HepG2 (cell line): Measurements from ENCODE around the gene PPM1H. TPM values are rescaled to one million over a fixed set of nuclear protein-coding genes. Genes with fewer than 3 reads are reported as not detected.

Experiments used
- ARID4A ChIP-seq: sonication (generic); formaldehyde crosslinking; IDR thresholded peaks from 2 replicates; pipeline ENCODE4 v1.5.0; 2020; ENCODE audit warnings: mild to moderate bottlenecking, missing genetic modification reagents, borderline replicate concordance
- CEBPG ChIP-seq: IDR thresholded peaks from 2 replicates; pipeline ENCODE4 v1.6.1; 2016
- GRHL1 ChIP-seq: sonication (generic); formaldehyde crosslinking; conservative IDR thresholded peaks from 2 replicates; pipeline ENCODE4 v1.8.0; 2022; ENCODE audit warnings: missing genetic modification reagents
- HNF4A ChIP-seq: sonication (generic); formaldehyde crosslinking; IDR thresholded peaks from 2 replicates; pipeline ENCODE4 v1.4.0; 2020; ENCODE audit warnings: missing genetic modification reagents
- HNRNPK ChIP-seq: fragments of 200-400 bp; formaldehyde crosslinking; IDR thresholded peaks from 2 replicates; pipeline ENCODE4 v1.6.1; 2018; ENCODE audit warnings: low read length, low read depth, moderate library complexity, mild to moderate bottlenecking; ENCODE audit not compliant: poor library complexity, severe bottlenecking
- JUN ChIP-seq: sonication (generic); formaldehyde crosslinking; IDR thresholded peaks from 2 replicates; pipeline ENCODE4 v1.4.0; 2020; ENCODE audit warnings: mild to moderate bottlenecking, missing genetic modification reagents
- JUNB ChIP-seq: sonication (generic); formaldehyde crosslinking; IDR thresholded peaks from 2 replicates; pipeline ENCODE4 v1.8.0; 2022; ENCODE audit warnings: missing genetic modification reagents, mild to moderate bottlenecking, borderline replicate concordance
- NR0B2 ChIP-seq: sonication (generic); formaldehyde crosslinking; IDR thresholded peaks from 2 replicates; pipeline ENCODE4 v1.4.0; 2020; ENCODE audit warnings: mild to moderate bottlenecking, missing genetic modification reagents
- POGK ChIP-seq: sonication (generic); formaldehyde crosslinking; conservative IDR thresholded peaks from 2 replicates; pipeline ENCODE4 v1.8.0; 2022; ENCODE audit warnings: mild to moderate bottlenecking, moderate library complexity, missing genetic modification reagents
- SIN3A ChIP-seq: IDR thresholded peaks from 2 replicates; pipeline ENCODE4 v1.6.1; 2011; ENCODE audit warnings: low read depth, mild to moderate bottlenecking, control low read depth, low read length, borderline replicate concordance
- TEF ChIP-seq: sonication (generic); formaldehyde crosslinking; IDR thresholded peaks from 2 replicates; pipeline ENCODE4 v1.5.0; 2020; ENCODE audit warnings: missing genetic modification reagents
- TRIM22 ChIP-seq: fragments of 450-650 bp; IDR thresholded peaks from 2 replicates; pipeline ENCODE4 v1.6.1; 2017
- ZEB1 ChIP-seq: IDR thresholded peaks from 2 replicates; pipeline ENCODE4 v1.6.1; 2012; ENCODE audit warnings: mild to moderate bottlenecking, low read depth, inconsistent platforms; ENCODE audit not compliant: insufficient replicate concordance
- ZFYVE20 ChIP-seq: sonication (generic); formaldehyde crosslinking; IDR thresholded peaks from 2 replicates; pipeline ENCODE4 v1.8.0; 2023; ENCODE audit warnings: low read depth, mild to moderate bottlenecking, moderate library complexity, missing genetic modification reagents, borderline replicate concordance
- ZNF382 ChIP-seq: sonication (generic); formaldehyde crosslinking; IDR thresholded peaks from 2 replicates; pipeline ENCODE4 v1.5.0; 2020; ENCODE audit warnings: missing genetic modification reagents, mild to moderate bottlenecking, borderline replicate concordance
- ZNF564 ChIP-seq: sonication (generic); formaldehyde crosslinking; IDR thresholded peaks from 2 replicates; pipeline ENCODE4 v1.8.1; 2023; ENCODE audit warnings: mild to moderate bottlenecking, missing genetic modification reagents
- polyA plus RNA-seq, 8 experiments: library from polyadenylated mRNA; depleted of rRNA in 3 of 8; stranded (reverse) in 7 of 8; unstranded in 1 of 8; fragments of >200 nt; fragmentation: Illumina TruSeq in 4 of 8; extraction: Trizol in 4 of 8; gene quantifications; 2 replicates each; pipeline versions ENCODE4 v1.2.1 to v1.2.3, GENCODE V29; 2011 to 2016; ENCODE audit warnings: low read depth in 4 of 8, missing spikeins in 1 of 8, mixed read lengths in 1 of 8; ENCODE audit not compliant: insufficient read depth in 1 of 8
- total RNA-seq, 5 experiments: library from RNA; depleted of rRNA; stranded (reverse); fragments of >200 nt; fragmentation: Illumina TruSeq; extraction: Trizol; gene quantifications; 2 replicates each; pipeline ENCODE4 v1.2.3, GENCODE V29; 2016; ENCODE audit warnings: low read depth in 1 of 5

Gene PPM1H
- total and polyA plus RNA-seq, 2 of the 13 experiments (the other 11 are each of a cell fraction or from before 2014, with no cell fraction given): 29.1 to 38.1 TPM

- no peak for TF ChIP-seq ZFYVE20
- TF ChIP-seq ZNF564 (CRISPR knock-in tag): 0 out of 2 replicates have a peak, but pooled peaks have one; percentile 41
- TF ChIP-seq NR0B2 (CRISPR knock-in tag): no peak; the same call in none of the 2 replicates
- TF ChIP-seq GRHL1: no peak
- no peak for TF ChIP-seq JUNB (CRISPR knock-in tag)
- TF ChIP-seq TEF: no peak; the same call in 1 of the 2 replicates
- TF ChIP-seq HNF4A (CRISPR knock-in tag): no peak
- peak; percentile 65 for TF ChIP-seq ARID4A (CRISPR knock-in tag)
- no peak for TF ChIP-seq ZNF382 (CRISPR knock-in tag)
- 0 out of 2 replicates have a peak, but pooled peaks have one; percentile 49 for TF ChIP-seq SIN3A
- TF ChIP-seq ZEB1: no peak
- TF ChIP-seq POGK: peak; percentile 93
- TF ChIP-seq CEBPG (CRISPR knock-in tag): no peak
- peak; percentile 80 for TF ChIP-seq HNRNPK
- TF ChIP-seq TRIM22: no peak
- no peak; the same call in 1 of the 2 replicates for TF ChIP-seq JUN
These were observed 331.7 kb downstream of the PPM1H start (continued) for GRCh38 chr12:62603061-62603810.
